Measurements from ENCODE around the gene TSPAN3. TPM values are rescaled to one million over a fixed set of nuclear protein-coding genes. Genes with fewer than 3 reads are reported as not detected.

Gene TSPAN3
- total and polyA plus RNA-seq, 10 of the 15 experiments (the other 5 are each of a cell fraction or from before 2014, with no cell fraction given), result 18.9 to 114 (median 57.2) TPM

DNA sequence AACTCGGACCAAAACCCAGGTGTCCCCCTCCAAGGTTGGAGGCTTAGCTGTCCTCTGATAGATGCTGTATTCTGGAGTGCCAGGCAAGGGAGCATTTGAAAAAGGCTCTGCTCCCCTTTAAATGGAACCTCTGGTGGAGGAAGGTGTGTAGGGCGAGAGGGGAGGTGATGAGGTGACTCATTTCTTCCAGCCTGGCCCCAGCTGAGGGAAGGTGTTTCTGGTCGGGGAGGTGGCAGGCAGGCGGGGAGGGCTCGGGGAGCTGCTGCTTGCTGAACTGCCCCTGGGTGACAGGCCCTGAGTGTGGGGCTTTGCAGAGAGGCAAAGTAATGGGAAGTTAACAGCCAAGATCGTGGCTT, 57.2 kb downstream of the TSPAN3 start:
- H3K27me3 ChIP-seq (replicated peaks in 1 of 2; ENCODE audit: control insufficient read depth in 2 of 2, insufficient read depth in 2 of 2, low read length in 1 of 2), result no peaks in the 10 kb centered on the region
- ChIA-PET SMC1A (ENCODE audit: uncharacterized antibody, unreplicated experiment) (interaction anchor here (1.0 to 2.1 kb wide), 13 partner anchors 9 to 168 kb away, joined by 3 to 28 read pairs (median 6); no protein-coding TSS in a partner anchor), CTCF (interaction anchor here (1.0 to 3.5 kb wide), 11 partner anchors 9 to 168 kb away, joined by 3 to 30 read pairs (median 7); no protein-coding TSS in a partner anchor), POLR2A (interaction anchor here (1.1 to 2.4 kb wide), 10 partner anchors 8 to 112 kb away, joined by 3 to 14 read pairs (median 6); partner anchors contain the start of gene PSTPIP1), RAD21 (ENCODE audit: unreplicated experiment) (interaction anchor here (1.4 to 15.5 kb wide), 10 partner anchors 9 to 529 kb away, joined by 4 to 259 read pairs (median 11); partner anchors contain the start of gene PSTPIP1)
- in situ Hi-C loops (cut with MboI), result no loop called here
- peak overlapping the region; percentile 66; the same call in 1 of the 2 replicates for H3K27ac ChIP-seq (ENCODE audit: control insufficient read depth, insufficient read depth)
- intact Hi-C loops (cut with micrococcal nuclease; ENCODE audit: unreplicated experiment), result no loop called here
- H3K79me2 ChIP-seq (ENCODE audit: control insufficient read depth, insufficient read depth, low read length), result no peaks in the 10 kb centered on the region
- no TSS peak for BruUV-seq (replicated peaks)
- peak; percentile 82 for ATAC-seq
- H4K20me1 ChIP-seq (ENCODE audit: control insufficient read depth, insufficient read depth), result no peaks in the 10 kb centered on the region
- no peak overlapping the region for H3K4me3 ChIP-seq
- peak overlapping the region; percentile 83 for H3K4me2 ChIP-seq (ENCODE audit: control insufficient read depth, insufficient read depth)
- DNase-seq (ENCODE audit: low read depth, low spot score), result no peak
- peak overlapping the region; percentile 56; the same call in 1 of the 2 replicates for H2AFZ ChIP-seq (ENCODE audit: control insufficient read depth, low read depth, low read length)
- peak overlapping the region; percentile 37; the same call in 1 of the 2 replicates for H3K9ac ChIP-seq (ENCODE audit: control insufficient read depth, insufficient read depth, low read length)
- 29% methylated on average over 5 of the region's 6 CpGs for WGBS (ENCODE audit: insufficient coverage, insufficient replicate concordance, low lambda C conversion rate, missing lambda C conversion rate)
- H3K4me1 ChIP-seq (ENCODE audit: control insufficient read depth, insufficient read depth, low read length), result peaks cover 31% of the 10 kb centered on the region
- no peaks in the 10 kb centered on the region for H3K36me3 ChIP-seq (ENCODE audit: control insufficient read depth in 2 of 2, insufficient read depth in 2 of 2, low read length in 1 of 2)
- no peak for FAIRE-seq
- H3K9me3 ChIP-seq (replicated peaks; ENCODE audit: control insufficient read depth, insufficient read depth, low read length), result no peaks in the 10 kb centered on the region
- peak; percentile 29; the same call in 1 of the 2 replicates for TF ChIP-seq CREM (IDR thresholded peaks at IDR 0.05; ENCODE audit: low read depth)
- no peak for TF ChIP-seq MYC (IDR thresholded peaks at IDR 0.05; ENCODE audit: insufficient read depth, insufficient read length, insufficient replicate concordance, low read length, severe bottlenecking)
- no peak for TF ChIP-seq SUZ12 (IDR thresholded peaks at IDR 0.05; ENCODE audit: unreplicated experiment)
- TF ChIP-seq, protein P1, sequence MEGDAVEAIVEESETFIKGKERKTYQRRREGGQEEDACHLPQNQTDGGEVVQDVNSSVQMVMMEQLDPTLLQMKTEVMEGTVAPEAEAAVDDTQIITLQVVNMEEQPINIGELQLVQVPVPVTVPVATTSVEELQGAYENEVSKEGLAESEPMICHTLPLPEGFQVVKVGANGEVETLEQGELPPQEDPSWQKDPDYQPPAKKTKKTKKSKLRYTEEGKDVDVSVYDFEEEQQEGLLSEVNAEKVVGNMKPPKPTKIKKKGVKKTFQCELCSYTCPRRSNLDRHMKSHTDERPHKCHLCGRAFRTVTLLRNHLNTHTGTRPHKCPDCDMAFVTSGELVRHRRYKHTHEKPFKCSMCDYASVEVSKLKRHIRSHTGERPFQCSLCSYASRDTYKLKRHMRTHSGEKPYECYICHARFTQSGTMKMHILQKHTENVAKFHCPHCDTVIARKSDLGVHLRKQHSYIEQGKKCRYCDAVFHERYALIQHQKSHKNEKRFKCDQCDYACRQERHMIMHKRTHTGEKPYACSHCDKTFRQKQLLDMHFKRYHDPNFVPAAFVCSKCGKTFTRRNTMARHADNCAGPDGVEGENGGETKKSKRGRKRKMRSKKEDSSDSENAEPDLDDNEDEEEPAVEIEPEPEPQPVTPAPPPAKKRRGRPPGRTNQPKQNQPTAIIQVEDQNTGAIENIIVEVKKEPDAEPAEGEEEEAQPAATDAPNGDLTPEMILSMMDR (IDR thresholded peaks at IDR 0.05 in 2 of 3, conservative IDR thresholded peaks at IDR 0.05 in 1 of 3; ENCODE audit: control insufficient read depth in 2 of 3, extremely low read depth in 1 of 3, insufficient read depth in 1 of 3, low read depth in 3 of 3, low read length in 3 of 3), result 0 out of 6 replicates have a peak, but pooled peaks of 1 of the 3 experiments have one; percentile 1
- TF ChIP-seq CHD2 (IDR thresholded peaks at IDR 0.05; ENCODE audit: borderline replicate concordance, low read depth, low read length), result no peak; the same call in 1 of the 2 replicates
- TF ChIP-seq PAX8 (IDR thresholded peaks at IDR 0.05), result no peak
- TF ChIP-seq ZSCAN29 (IDR thresholded peaks at IDR 0.05), result no peak
- no peak for TF ChIP-seq KDM1A (IDR thresholded peaks at IDR 0.05; ENCODE audit: borderline replicate concordance)
- TF ChIP-seq POLR2AphosphoS2 (IDR thresholded peaks at IDR 0.05; ENCODE audit: low read depth, low read length), result no peak
- TF ChIP-seq, protein P2, sequence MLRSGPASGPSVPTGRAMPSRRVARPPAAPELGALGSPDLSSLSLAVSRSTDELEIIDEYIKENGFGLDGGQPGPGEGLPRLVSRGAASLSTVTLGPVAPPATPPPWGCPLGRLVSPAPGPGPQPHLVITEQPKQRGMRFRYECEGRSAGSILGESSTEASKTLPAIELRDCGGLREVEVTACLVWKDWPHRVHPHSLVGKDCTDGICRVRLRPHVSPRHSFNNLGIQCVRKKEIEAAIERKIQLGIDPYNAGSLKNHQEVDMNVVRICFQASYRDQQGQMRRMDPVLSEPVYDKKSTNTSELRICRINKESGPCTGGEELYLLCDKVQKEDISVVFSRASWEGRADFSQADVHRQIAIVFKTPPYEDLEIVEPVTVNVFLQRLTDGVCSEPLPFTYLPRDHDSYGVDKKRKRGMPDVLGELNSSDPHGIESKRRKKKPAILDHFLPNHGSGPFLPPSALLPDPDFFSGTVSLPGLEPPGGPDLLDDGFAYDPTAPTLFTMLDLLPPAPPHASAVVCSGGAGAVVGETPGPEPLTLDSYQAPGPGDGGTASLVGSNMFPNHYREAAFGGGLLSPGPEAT (IDR thresholded peaks at IDR 0.05; ENCODE audit: low read depth), result no peak
- no peak for TF ChIP-seq EGR1 (IDR thresholded peaks at IDR 0.05; ENCODE audit: borderline replicate concordance in 1 of 2, low read depth in 2 of 2, low read length in 2 of 2)
- TF ChIP-seq, protein P3, sequence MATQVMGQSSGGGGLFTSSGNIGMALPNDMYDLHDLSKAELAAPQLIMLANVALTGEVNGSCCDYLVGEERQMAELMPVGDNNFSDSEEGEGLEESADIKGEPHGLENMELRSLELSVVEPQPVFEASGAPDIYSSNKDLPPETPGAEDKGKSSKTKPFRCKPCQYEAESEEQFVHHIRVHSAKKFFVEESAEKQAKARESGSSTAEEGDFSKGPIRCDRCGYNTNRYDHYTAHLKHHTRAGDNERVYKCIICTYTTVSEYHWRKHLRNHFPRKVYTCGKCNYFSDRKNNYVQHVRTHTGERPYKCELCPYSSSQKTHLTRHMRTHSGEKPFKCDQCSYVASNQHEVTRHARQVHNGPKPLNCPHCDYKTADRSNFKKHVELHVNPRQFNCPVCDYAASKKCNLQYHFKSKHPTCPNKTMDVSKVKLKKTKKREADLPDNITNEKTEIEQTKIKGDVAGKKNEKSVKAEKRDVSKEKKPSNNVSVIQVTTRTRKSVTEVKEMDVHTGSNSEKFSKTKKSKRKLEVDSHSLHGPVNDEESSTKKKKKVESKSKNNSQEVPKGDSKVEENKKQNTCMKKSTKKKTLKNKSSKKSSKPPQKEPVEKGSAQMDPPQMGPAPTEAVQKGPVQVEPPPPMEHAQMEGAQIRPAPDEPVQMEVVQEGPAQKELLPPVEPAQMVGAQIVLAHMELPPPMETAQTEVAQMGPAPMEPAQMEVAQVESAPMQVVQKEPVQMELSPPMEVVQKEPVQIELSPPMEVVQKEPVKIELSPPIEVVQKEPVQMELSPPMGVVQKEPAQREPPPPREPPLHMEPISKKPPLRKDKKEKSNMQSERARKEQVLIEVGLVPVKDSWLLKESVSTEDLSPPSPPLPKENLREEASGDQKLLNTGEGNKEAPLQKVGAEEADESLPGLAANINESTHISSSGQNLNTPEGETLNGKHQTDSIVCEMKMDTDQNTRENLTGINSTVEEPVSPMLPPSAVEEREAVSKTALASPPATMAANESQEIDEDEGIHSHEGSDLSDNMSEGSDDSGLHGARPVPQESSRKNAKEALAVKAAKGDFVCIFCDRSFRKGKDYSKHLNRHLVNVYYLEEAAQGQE (IDR thresholded peaks at IDR 0.05; ENCODE audit: low read depth, low read length), result no peak
- TF ChIP-seq, protein P4, sequence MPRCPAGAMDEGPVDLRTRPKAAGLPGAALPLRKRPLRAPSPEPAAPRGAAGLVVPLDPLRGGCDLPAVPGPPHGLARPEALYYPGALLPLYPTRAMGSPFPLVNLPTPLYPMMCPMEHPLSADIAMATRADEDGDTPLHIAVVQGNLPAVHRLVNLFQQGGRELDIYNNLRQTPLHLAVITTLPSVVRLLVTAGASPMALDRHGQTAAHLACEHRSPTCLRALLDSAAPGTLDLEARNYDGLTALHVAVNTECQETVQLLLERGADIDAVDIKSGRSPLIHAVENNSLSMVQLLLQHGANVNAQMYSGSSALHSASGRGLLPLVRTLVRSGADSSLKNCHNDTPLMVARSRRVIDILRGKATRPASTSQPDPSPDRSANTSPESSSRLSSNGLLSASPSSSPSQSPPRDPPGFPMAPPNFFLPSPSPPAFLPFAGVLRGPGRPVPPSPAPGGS (IDR thresholded peaks at IDR 0.05; ENCODE audit: borderline replicate concordance, insufficient read depth, low read depth, low read length, poor library complexity, severe bottlenecking), result no peak
- TF ChIP-seq NFXL1 (IDR thresholded peaks at IDR 0.05; ENCODE audit: borderline replicate concordance), result no peak
- no peak for TF ChIP-seq TCF7 (IDR thresholded peaks at IDR 0.05; ENCODE audit: borderline replicate concordance)
